Ovary (tissue), 3 donors: ENCODE results near the gene TBC1D1.

Source experiments
- EP300 ChIP-seq: sonication (generic); formaldehyde crosslinking; IDR thresholded peaks from one replicate; pipeline ENCODE4 v1.6.1; 2017; ENCODE audit warnings: antibody characterized with exemption
- POLR2A ChIP-seq: fragments of 450-650 bp; IDR thresholded peaks from one replicate; pipeline ENCODE4 v1.6.1; 2017; ENCODE audit warnings: antibody characterized with exemption, mild to moderate bottlenecking, moderate library complexity
- TF ChIP-seq, protein P1 (sequence below), 3 donors: fragments of 450-650 bp in 2 of 3; fragments of 200-600 bp in 1 of 3; IDR thresholded peaks; one replicate each; pipeline versions ENCODE4 v1.5.1 to v1.8.0; 2016 to 2022; ENCODE audit warnings: antibody characterized with exemption in 3 of 3, mild to moderate bottlenecking in 1 of 3
- donor health status: DM: no; HTN: no; CAD: no.

GRCh38 chr4:38172078-38172477 lies 281.2 kb downstream of the TBC1D1 start:
- TF ChIP-seq, protein P1, sequence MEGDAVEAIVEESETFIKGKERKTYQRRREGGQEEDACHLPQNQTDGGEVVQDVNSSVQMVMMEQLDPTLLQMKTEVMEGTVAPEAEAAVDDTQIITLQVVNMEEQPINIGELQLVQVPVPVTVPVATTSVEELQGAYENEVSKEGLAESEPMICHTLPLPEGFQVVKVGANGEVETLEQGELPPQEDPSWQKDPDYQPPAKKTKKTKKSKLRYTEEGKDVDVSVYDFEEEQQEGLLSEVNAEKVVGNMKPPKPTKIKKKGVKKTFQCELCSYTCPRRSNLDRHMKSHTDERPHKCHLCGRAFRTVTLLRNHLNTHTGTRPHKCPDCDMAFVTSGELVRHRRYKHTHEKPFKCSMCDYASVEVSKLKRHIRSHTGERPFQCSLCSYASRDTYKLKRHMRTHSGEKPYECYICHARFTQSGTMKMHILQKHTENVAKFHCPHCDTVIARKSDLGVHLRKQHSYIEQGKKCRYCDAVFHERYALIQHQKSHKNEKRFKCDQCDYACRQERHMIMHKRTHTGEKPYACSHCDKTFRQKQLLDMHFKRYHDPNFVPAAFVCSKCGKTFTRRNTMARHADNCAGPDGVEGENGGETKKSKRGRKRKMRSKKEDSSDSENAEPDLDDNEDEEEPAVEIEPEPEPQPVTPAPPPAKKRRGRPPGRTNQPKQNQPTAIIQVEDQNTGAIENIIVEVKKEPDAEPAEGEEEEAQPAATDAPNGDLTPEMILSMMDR (IDR thresholded peaks at IDR 0.05), result no peak
- TF ChIP-seq POLR2A (no peak), EP300 (no peak)
